Kidney tubule cell (primary cell): ENCODE data around the gene PSMD13.
"Not testable (repeated sequence)": the region's sequence is repeated elsewhere in the genome, so short reads cannot be mapped to it uniquely, and the experiment has no call there.

ENCODE experiments used
- DNase-seq: peaks from one replicate; pipeline ENCODE4 v3.0.0-alpha.2; 2018; ENCODE audit warnings: low spot score

Gene PSMD13

DNA sequence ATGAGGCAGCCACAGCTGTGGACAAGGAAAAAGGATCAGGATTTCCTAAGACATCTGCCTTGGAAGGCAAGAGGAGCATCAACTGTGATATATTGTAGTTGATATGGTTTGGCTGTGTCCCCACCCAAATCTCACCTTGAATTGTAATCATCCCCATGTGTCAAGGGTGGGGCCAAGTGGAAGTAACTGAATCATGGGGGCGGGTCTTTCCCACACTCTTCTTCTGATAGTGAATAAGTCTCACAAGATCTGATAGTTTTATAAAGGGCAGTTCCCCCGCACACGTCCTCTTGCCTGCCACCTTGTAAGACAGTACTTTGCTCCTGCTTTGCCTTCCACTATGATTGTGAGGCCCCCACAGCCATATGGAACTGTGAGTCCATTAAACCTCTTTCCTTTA lies 19.1 kb upstream of the PSMD13 start:
- DNase-seq, result no peak

DNA sequence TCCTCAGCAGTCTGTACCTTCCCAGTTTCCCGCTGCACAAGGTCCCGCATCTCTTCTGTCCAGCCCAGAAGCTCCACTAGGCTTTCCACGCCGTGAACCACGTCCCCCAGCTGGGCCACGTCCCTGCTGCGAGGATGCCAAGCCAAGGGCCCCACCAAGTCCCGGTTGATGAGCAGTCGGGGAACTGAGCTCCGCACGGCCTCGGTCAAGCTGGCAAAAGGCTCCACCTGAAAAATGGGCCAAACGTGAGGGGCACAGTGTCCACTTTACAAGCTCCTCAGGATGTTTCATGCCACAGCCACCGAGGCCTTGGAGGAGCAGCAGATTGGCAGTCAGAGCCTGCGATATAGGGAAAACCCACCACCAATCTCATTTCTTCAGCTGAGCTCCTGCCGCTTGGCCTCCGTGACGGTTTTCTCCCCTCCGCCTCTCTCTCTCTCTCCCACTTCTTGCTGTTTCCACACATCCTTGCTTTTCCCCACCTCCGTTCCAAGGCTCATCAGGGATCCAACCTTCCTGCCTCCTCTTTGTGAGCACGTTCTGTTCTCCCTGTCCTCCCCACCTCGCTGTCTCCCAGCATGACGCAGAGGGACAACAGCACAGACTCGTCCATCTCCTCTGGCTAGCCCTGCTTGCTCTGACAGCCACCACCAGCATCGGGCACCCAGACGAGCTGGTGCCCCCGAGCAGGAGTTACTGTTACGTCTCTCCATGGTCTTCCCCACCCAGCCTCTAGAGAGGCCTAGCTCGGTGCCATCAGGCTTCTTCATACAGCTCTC lies 17.8 kb upstream of the PSMD13 start:
- no peak for DNase-seq

DNA sequence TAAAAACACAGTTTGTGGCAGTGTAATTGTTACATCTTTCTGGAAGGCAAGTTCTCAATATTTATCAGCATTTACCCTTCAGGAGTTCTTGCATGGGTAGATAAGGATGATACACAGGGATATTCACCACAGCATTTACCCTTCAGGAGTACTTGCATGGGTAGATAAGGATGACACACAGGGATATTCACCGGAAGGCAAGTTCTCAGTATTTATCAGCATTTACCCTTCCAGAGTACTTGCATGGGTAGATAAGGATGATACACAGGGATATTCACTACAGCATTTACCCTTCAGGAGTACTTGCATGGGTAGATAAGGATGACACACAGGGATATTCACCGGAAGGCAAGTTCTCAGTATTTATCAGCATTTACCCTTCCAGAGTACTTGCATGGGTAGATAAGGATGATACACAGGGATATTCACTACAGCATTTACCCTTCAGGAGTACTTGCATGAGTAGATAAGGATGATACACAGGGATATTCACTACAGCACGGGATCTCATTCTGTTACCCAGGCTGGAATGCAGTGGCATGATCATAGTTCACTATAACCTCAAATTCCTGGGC lies 16.0 kb upstream of the PSMD13 start:
- DNase-seq, result not testable (repeated sequence)

DNA sequence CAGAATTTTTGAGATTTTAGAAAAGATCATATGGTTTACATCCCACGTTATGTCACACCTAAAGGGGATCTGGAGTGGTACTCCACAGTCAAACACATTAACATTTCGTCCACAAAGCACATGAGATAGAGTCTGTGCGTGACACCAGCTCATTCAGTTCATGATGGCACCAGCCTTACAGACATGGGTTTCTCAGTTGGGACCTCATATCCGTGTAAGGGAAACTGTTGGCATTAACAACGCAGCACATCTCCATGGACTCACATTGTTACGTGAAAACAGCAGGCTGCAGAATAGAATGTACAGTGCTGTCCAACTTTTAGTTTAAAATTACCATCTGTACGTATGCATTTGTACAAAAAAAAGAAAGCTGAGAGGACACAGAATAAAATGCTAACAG lies 15.2 kb upstream of the PSMD13 start:
- DNase-seq, result no peak

DNA sequence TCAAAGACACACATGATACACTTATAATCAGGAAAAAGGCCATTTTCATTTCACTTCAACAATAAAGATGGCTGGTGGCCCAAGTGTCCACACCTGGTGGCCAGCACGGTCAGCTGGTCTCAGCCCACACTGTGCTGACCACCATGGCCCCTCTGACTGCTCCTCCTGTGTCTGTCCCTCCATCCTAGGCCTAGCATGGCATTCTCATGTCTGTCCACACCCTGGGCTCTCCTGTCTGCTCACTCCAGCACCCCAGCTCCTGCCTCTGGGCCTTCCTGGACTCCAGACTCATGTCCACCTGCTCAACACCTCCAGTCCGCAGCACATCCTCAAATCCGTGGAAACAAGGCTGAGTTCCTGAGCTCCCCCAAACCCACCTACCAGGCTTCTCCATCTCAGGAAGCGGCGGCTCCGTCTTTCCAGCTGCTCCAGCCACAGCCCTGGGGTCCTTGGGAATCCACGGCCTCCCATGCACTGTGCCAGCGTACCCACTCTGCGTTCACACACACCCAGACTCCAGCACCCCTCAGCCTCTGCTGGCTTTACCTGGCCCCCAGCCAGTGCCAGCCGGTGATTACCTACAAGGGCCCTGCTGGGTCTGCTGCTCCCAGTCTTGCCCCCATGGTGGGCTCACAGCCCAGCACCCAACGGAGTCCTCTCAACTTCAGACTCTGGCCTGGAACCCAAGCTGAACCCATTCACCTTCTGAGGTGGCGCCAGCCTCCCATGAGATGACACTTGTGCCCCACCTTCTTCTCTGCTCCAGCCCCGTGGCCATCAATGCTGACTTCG lies 14.6 kb upstream of the PSMD13 start:
- DNase-seq, result no peak

DNA sequence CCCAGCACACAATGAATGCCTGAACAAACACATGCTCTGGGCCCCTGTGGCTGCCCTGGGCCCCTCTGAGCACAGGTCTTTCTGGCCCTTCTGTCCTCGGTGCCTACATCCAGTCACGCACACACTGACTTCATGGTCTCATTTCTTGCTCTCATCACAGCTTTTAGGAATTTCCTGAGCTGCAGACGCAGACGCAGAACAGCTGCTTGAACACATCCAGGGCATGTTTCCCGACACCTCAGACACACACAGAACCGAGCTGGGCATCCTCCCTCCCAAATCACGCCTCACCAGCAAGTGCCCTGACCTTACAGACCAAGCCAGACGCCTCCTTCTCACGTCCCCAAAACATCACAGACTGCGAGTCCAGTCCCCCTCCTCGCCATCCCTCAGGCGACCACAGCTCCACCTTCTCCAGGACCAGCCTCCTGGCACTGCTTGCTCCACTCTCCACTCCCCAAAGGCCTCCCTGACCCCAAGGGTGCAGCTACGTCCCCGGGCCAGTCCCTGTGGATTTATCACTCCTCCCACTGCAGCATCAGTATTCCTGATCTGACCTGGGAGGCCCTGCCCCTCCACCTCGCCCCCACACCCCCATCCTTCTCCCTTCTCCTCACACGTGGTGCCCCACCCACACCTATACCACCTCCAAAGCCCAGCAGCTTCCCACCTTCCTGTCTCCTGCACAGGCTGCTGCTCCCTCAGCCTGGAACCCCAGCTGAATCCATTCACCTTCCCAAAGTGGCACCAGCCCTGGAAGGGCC lies 13.6 kb upstream of the PSMD13 start:
- no peak for DNase-seq

DNA sequence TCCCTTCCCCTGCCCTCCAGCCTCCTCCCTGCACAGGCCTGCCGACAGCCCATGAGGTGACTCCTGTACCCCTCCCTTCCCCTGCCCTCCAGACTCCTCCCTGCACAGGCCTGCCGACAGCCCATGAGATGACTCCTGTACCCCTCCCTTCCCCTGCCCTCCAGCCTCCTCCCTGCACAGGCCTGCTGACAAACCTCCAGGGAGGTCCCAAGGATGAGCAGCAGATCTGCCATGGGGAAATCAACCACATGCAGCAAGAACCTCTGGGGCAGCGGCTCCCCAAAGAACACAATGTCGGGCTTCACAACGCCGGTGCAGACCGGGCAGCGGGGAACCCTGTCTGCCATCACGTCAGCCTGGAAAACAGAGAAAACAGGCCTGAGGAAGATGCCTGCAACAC lies 12.9 kb upstream of the PSMD13 start:
- DNase-seq, result no peak

DNA sequence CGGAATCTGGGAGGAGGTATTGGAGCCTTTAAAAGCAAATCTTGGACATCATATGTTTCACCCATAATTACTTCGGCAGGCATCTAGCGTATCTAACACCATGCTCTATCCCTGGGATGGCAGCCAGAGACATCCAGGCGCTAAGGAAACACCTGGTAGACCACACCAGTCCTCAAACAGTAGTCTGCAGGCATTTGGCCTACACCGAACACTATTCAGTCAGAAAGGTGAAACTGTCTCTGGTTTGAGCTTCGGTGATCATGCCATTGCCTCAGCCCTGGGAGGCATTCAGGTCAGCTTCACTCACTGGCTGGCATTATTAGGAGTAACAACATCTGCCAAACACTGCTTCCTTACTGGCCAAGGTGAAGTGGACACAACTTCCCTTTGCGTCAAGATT lies 12.4 kb upstream of the PSMD13 start:
- no peak for DNase-seq

DNA sequence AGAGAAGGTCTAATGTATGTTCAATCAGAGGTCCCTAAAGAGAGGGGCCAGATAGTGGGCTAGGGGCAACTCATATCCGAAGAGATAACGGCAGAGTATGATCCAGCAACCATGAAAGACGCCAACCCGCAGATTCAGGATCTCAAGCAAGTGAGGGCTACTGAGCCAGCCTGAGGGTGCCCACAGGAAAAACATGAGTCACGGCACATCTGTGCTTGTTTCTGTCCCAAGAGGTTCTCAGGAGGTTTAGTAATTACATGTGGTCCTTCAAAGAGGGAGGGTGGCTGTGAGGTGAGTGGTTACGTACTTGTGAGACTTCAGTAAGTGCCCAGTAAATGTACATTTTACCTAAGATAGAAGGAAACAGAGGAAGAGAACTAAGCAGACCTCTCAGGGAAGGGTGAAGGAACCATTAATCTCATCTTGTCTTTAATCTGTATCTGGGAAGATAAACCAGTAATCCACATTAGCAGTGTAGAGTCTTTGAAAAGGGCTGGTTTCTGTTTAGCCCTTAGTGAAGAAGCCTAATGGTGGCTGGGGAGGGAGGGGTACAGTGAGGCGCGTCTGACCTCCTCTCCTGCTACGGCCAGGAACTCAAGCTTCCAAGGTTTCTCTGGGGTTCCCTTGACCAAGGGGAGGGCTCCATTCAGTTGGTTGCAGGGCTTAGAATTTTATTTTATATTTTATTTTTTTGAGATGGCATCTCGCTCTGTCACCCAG lies 10.9 kb upstream of the PSMD13 start:
- DNase-seq, result no peak

DNA sequence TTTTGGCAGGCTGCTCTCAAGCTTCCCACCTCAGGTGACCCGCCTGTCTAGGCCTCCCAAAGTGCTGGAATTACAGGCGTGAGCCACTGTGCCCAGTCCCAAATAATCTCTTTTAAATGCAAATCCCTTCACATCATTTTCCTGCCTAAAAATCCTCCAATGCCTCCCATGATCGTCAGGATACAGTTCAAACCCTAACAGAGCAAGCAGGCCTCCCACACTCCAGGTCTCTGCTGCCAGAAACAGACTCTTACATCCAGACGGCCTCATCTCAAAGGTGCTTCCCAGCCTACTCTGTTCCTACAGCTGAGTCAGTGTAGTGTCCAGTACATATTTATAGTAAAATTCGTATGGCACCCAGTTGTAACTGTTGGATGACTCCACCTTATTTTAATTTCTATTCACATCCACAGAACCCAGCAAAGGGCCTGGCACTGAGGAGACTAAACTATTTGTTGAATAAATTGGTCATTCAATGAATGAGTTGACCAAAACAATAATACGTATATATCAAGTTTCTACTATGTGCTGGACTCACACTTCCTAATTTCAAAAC lies 8.9 kb upstream of the PSMD13 start:
- no peak for DNase-seq

DNA sequence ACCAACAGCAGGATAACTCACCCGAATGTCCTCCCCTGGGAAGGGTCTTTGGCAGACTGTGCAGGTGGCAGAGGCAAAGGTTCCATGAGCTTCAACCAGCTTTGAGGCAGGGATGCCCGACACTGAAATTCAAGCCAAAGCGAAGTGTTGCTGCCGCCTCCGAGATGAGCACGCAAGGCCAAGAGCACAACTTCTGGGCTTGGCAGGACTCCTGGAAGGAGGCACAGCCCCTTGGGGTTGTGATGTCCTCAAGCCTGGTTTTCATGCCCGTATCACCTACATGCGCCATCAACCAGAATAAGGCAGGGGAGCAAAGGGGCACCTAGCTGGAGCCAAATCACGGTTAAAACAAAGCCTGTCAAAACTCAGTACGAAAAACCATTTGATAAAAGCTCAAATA lies 6.3 kb upstream of the PSMD13 start:
- no peak for DNase-seq

DNA sequence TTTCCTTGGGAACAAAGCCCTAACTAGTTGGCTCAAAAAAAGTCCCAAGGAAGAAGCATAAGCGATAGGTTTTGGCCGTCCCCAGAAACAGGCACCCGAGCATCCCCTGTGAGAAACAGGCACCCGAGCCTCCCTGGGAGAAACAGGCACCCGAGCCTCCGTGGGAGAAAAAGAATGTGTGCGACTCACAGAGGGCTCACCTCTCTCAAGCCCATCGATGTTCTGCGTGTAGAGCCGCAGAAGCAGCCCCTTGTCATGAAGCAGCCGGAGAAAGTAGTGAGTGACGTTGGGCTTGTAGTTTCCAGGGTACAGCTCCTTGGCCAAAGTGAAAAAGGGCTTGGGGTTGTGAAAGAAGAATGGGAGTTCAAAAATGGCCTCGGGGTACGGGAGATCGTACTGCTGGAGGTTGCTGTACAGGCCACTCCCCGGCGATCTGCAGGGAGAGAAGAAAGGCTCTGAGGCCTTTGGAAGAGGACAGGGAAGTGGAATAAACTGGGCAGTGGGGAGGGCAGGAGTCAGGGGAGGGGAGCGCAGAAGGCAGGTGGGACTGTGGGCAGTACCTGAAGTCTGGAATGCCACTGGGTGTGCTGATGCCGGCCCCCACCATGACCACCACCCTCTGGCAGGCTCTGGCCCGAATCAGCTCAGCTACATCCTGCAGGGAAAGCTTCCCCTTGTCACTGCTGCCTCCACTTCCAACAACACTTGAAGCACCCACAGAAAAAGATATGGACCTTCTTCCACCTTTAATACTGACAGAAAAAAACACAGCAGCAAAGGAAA lies 3.8 kb upstream of the PSMD13 start:
- no peak for DNase-seq

DNA sequence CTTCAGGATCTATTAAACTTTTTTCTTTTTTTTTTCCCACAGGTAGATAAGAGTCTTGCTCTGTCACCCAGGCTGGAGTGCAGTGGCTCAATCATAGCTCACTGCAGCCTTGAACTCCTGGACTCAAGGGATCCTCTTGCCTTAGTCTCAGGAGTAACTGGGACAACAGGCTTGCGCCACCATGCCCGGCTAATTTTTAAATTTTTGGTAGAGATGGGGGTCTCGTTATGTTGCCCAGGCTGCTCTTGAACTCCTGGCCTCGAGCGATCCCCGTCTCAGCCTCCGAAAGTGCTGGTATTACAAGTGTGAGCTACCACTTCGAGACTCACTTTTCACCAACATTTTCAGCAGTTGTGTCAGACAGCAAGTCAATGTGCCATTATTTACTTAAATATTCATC lies 1.6 kb upstream of the PSMD13 start:
- DNase-seq, result no peak

DNA sequence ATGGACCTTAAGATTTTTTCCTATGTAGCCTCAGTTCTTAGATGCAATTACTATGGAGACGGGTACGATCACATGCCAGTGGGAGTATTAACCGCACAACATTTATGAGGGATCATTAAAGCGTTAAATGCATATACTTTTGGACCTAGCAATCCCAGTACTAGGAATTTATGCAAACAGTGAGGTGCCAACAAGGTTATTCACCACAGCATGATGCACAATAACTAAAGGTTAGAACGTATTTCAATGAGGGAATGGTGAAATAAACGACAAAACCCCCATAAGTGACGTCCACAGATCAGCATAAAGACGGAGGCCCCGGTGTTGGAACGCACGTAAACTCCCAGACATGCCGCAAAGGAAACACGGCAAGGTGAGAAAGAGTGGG lies 1.2 kb upstream of the PSMD13 start:
- no peak for DNase-seq

DNA sequence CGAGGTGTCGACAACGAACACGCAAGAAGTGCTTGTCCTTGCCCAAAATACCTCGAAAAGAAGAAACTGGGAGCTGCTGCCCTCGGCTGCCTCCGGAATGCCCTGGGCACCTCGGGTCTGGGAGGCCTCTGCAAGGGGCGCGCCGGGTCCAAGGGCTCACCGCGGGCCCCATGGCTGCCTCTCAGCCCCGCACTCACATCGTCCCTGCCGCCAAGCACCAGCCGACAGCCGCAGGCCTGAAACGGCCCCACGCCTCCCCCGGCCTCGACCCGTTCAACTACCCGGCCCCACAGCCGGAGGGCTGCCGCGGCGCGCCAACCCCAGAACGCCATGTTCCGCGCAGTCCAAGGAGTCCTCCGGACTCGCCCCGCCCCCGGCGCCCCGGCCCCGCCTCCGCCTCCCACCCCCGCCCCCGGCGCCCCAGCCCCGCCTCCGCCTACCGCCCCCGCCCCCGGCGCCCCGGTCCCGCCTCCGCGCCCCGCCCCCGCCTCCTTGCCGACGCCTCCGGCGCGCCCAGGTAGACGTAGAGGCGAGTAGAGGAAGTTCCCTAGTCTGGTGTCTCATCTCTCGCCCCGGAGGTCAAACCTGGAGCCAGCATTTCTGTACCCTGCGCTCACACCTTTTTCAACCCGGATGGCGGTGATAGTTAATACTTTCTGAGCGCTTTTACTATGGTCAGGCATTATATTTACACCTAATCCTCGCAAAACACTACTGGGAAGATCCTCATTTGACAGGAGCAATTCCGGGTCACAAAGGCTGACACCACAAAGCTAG lies 591 bp upstream of the PSMD13 start, which contains the start of gene SIRT3:
TSS of gene SIRT3 (minus strand) at position 346 of the 777 bp plus-strand sequence. CDS start at position 332, 14 bp downstream.
- peak; percentile 91 for DNase-seq

DNA sequence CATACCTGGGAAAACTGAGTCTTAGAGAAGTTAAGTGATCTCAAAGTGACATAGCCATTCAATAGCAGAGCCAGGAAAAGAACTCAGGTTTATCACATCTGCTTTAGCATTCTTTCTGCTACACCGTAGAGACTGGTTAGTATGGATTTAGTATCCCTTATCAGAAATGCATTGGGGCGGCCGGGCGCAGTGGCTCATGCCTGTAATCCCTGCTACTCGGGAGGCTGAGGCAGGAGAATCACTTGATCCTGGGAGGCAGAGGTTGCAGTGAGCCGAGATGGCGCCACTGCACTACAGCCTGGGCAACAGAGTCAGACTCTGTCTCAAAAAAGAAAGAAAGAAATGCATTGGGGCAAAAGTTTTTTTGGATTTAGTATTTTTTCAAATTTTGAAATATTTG lies 1.6 kb downstream of the PSMD13 start:
- not testable (repeated sequence) for DNase-seq

DNA sequence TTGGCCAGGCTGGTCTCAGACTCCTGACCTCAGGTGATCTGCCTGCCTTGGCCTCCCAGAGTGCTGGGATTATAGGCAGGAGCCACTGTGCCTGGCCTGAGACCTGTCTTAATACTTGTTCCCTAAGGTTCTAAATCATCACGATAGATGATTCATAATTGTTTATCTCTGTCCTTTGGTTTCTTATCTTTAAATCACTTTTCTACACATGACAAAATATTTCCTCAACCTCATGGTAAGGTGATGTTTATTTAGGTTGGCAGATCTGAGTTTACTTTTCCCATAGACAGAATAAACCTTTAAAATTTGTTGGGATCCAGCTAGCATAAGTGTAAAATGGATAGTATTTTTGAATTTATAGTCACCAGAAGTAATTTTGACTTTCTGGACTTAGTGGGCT lies 3.5 kb downstream of the PSMD13 start:
- DNase-seq, result no peak

DNA sequence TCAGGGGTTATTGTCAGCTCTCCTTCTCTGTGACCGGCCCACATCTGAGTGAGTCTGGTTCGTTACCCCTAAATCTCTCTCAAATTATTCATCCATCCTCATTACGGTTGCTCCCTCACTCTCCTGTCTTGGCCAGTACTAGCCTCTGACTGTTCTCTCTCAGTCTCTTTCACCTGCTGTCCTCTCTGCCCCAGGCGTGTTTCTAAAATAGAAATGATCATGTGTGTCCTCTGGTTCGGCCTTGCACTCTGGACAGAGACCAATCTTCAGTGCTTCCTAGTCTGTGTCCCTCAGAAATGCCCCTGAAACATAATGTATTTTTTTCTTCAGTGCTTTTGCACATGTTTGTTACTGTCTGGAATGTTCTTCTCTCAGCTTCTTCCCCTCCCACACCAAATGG lies 4.9 kb downstream of the PSMD13 start:
- no peak for DNase-seq

DNA sequence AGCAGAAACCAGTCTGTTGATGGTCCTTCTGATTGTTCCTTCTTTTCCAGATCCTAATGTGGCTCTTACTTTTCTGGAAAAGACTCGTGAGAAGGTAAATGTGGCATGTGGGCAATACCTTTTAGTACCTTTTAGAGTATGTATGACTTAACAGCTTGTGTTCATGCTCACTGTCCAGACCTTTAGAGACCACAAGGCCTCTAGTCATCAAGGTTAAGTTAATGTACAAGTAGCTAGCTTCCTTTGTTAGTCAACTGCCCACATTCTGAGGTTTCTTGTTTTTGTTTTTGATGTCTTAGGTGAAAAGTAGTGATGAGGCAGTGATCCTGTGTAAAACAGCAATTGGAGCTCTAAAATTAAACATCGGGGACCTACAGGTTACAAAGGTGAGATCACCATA lies 7.6 kb downstream of the PSMD13 start:
- peak; percentile 41 for DNase-seq

DNA sequence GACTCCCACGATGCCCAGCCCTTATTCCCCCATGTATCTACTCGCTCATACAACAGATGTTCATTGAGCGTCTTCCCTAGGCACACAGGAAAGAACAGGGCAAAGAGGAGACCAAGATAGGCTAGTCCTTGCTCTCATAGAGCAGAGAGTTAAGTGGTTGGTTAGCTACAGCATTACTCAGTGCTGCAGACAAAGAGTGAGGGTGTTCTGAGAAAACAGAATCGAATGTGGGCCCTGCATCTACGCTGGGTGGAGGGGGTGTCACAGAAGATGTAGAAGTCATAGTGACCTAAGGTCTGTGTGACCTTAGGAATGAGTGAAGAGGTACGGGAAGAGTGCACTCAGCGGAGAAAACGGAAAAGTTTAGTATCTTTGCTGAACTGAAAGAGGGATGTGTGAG lies 12.3 kb downstream of the PSMD13 start:
- DNase-seq, result no peak
